DOHH2 (cell line): ENCODE results near the gene HMCN2.

Experiments
- H3F3A ChIP-seq: fragments of 200-600 bp; sonication (generic), shearing (Covaris generic); 2 replicates; pipeline ENCODE4 v1.6.0; 2016; ENCODE audit warnings: antibody characterized with exemption, mild to moderate bottlenecking; ENCODE audit not compliant: control insufficient read depth, insufficient read depth
- H3K27ac ChIP-seq: fragments of 200-600 bp; sonication (generic); 2 replicates; pipeline ENCODE4 v1.5.1; 2014; ENCODE audit warnings: low read depth, mild to moderate bottlenecking, low read length, moderate library complexity
- H3K27me3 ChIP-seq: fragments of 200-600 bp; sonication (generic); 2 replicates; pipeline ENCODE4 v1.6.1; 2014; ENCODE audit warnings: mild to moderate bottlenecking, low read length, mixed read lengths; ENCODE audit not compliant: control insufficient read depth
- H3K36me3 ChIP-seq: fragments of 200-600 bp; sonication (generic); 2 replicates; pipeline ENCODE4 v1.6.1; 2014; ENCODE audit warnings: mild to moderate bottlenecking, low read length, moderate library complexity, mixed read lengths; ENCODE audit not compliant: control insufficient read depth
- H3K4me1 ChIP-seq: fragments of 200-600 bp; sonication (generic); 2 replicates; pipeline ENCODE4 v1.6.1; 2014; ENCODE audit warnings: mild to moderate bottlenecking, low read length, mixed read lengths; ENCODE audit not compliant: control insufficient read depth
- H3K4me2 ChIP-seq: fragments of 200-600 bp; sonication (generic); 2 replicates; pipeline ENCODE4 v1.6.0; 2014; ENCODE audit warnings: mild to moderate bottlenecking, low read length, moderate library complexity
- H3K4me3 ChIP-seq: fragments of 200-600 bp; sonication (generic); 2 replicates; pipeline ENCODE4 v1.5.1; 2014; ENCODE audit warnings: mild to moderate bottlenecking, low read length, mixed read lengths
- H3K79me2 ChIP-seq: fragments of 200-600 bp; sonication (generic); 2 replicates; pipeline ENCODE4 v1.6.1; 2014; ENCODE audit warnings: mild to moderate bottlenecking, low read length, mixed read lengths; ENCODE audit not compliant: control insufficient read depth
- H3K9me2 ChIP-seq: fragments of 200-600 bp; sonication (generic); replicated peaks from 2 replicates; pipeline ENCODE4 v1.6.1; 2014; ENCODE audit warnings: mild to moderate bottlenecking, low read length, mixed read lengths; ENCODE audit not compliant: control insufficient read depth
- H3K9me3 ChIP-seq: fragments of 200-600 bp; sonication (generic); 2 replicates; pipeline ENCODE4 v1.6.1; 2014; ENCODE audit warnings: antibody characterized with exemption, low read length, mixed read lengths; ENCODE audit not compliant: control insufficient read depth, insufficient read depth
- H4K20me1 ChIP-seq: fragments of 200-600 bp; sonication (generic); 2 replicates; pipeline ENCODE4 v1.6.0; 2014; ENCODE audit warnings: low read depth, mild to moderate bottlenecking, antibody characterized with exemption, low read length, moderate library complexity; ENCODE audit not compliant: control insufficient read depth, insufficient read depth
- EZH2phosphoT487 ChIP-seq: fragments of 200-600 bp; sonication (generic); IDR thresholded peaks from 2 replicates; pipeline ENCODE4 v1.6.1; 2017; ENCODE audit warnings: borderline replicate concordance, mild to moderate bottlenecking, antibody characterized with exemption, low read length, moderate library complexity, mixed read lengths
- TF ChIP-seq, protein P1 (sequence below): fragments of 200-600 bp; sonication (generic); IDR thresholded peaks from one replicate; pipeline ENCODE4 v1.5.1; 2014; ENCODE audit warnings: antibody characterized with exemption, mild to moderate bottlenecking, low read depth, low read length; ENCODE audit not compliant: poor library complexity, severe bottlenecking

Gene HMCN2

GRCh38 chr9:130402243-130402642 lies 136.7 kb downstream of the HMCN2 start:
- no peak for TF ChIP-seq EZH2phosphoT487
- TF ChIP-seq, protein P1, sequence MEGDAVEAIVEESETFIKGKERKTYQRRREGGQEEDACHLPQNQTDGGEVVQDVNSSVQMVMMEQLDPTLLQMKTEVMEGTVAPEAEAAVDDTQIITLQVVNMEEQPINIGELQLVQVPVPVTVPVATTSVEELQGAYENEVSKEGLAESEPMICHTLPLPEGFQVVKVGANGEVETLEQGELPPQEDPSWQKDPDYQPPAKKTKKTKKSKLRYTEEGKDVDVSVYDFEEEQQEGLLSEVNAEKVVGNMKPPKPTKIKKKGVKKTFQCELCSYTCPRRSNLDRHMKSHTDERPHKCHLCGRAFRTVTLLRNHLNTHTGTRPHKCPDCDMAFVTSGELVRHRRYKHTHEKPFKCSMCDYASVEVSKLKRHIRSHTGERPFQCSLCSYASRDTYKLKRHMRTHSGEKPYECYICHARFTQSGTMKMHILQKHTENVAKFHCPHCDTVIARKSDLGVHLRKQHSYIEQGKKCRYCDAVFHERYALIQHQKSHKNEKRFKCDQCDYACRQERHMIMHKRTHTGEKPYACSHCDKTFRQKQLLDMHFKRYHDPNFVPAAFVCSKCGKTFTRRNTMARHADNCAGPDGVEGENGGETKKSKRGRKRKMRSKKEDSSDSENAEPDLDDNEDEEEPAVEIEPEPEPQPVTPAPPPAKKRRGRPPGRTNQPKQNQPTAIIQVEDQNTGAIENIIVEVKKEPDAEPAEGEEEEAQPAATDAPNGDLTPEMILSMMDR = no peak
- Histone ChIP-seq H3K4me1 (no peaks in the 10 kb centered on the region), H3F3A (no peaks in the 10 kb centered on the region), H3K27ac (no peak overlapping the region), H3K36me3 (no peaks in the 10 kb centered on the region), H4K20me1 (no peaks in the 10 kb centered on the region), H3K4me3 (no peak overlapping the region), H3K9me2 (no peaks in the 10 kb centered on the region), H3K79me2 (no peaks in the 10 kb centered on the region), H3K27me3 (no peaks in the 10 kb centered on the region), H3K9me3 (no peaks in the 10 kb centered on the region), H3K4me2 (no peak overlapping the region)

DNA sequence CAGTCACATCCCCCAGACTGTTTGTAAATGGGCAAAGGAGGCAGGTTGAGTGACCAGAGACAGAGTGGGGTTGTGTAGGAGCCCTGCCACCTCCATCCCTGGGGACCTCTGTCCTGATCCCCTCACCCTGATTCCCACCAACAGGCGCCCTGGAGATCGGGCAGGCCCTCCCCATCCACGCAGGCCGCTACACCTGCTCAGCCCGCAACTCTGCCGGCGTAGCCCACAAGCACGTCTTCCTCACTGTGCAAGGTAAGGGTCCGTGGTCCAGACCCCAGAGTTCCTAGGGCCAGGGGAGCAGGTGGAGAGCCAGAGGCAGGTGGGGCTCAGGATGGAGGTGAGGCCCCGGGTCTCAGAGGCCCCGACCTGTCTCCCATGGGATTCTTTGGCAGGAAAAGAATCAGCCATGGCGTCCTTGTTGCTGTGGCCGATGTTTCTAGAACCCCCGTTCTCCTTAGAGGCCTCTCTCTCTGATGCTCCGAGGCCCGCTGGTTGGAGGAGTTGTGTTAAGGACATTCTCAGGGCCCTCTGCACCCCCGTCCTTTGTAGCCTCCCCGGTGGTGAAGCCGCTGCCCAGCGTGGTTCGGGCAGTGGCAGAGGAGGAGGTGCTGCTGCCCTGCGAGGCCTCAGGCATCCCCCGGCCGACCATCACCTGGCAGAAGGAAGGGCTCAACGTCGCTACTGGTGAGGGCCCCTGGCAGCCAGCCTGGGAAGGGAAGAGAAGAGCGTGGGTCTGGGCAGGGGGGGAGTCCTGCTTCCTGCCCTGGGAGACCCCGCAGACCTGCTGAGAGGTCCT lies 137.3 kb downstream of the HMCN2 start:
- Histone ChIP-seq H3K9me2 (no peaks in the 10 kb centered on the region), H3K79me2 (no peaks in the 10 kb centered on the region), H3K4me3 (no peak overlapping the region), H4K20me1 (no peaks in the 10 kb centered on the region), H3K4me2 (no peak overlapping the region), H3K36me3 (no peaks in the 10 kb centered on the region), H3K9me3 (no peaks in the 10 kb centered on the region), H3K27me3 (no peaks in the 10 kb centered on the region), H3K27ac (no peak overlapping the region), H3K4me1 (no peaks in the 10 kb centered on the region), H3F3A (no peaks in the 10 kb centered on the region)
- no peak for TF ChIP-seq EZH2phosphoT487
- TF ChIP-seq, protein P1 = no peak

DNA sequence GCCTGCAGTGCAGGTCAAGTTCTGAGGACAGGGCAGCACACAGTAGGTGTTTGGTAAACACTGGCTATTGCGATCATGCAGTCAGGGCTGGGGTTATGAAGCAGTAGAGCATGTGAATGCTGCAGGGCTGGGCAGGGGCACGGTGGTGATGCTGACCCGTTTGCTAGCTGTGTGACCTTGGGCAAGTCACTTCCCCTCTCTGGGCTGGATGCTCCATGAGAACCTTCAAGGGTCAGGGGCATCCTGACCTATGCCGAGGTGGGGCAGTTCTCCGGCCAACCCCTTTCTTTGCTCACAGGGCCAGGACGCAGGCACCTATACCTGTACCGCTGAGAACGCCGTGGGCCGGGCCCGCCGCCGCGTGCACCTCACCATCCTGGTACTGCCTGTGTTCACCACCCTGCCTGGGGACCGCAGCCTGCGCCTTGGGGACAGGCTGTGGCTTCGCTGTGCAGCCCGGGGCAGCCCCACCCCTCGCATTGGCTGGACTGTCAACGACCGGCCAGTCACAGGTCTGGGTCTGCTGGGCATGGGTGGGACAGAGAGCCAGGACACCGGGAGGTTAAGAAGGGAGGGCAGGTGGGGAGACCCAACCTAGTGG lies 140.2 kb downstream of the HMCN2 start:
- Histone ChIP-seq H3K9me3 (no peaks in the 10 kb centered on the region), H3F3A (no peaks in the 10 kb centered on the region), H3K4me2 (no peak overlapping the region), H3K9me2 (no peaks in the 10 kb centered on the region), H3K4me1 (no peaks in the 10 kb centered on the region), H3K79me2 (no peaks in the 10 kb centered on the region), H4K20me1 (no peaks in the 10 kb centered on the region), H3K4me3 (no peak overlapping the region), H3K36me3 (no peaks in the 10 kb centered on the region), H3K27me3 (no peaks in the 10 kb centered on the region), H3K27ac (no peak overlapping the region)
- no peak for TF ChIP-seq EZH2phosphoT487
- TF ChIP-seq, protein P1 = no peak
